ENCODE results near the gene GALM. TPM values are rescaled to one million over a fixed set of nuclear protein-coding genes. Genes with fewer than 3 reads are reported as not detected.

Gene GALM
- total RNA-seq, 1 experiment from 2014 or later, result 10.0 TPM

DNA sequence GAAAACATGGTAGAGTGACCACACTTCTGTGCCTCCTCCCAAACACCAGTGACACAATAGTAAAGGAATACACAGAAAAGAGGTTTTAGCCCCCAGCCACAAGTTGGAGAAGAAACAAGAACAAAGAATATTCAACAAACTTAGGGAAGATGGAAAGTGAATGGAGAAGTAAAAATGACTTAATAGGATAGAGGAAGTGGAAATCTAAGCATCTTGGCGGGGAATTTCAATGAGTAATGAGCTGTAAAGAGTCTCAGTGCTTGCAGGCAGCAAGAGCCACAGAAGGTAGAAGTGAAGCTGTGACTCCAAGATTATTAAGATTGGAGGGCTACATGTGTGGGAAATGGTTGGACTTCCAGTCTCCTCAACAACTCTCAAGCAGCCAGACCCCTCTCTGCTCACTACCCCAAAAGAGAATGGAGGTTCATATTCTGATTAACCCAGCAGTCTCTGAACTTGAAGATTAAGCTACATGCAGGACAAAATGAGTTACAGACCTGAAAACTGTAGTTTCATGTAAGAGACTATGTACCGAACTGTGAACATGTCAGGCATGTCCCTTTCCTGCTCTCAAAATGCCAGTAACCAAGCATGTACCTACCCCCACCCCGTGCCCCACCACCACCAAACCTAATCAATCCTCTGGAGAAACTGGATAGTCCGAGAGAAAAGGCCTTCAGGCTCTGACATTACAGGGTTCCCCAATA, 46.3 kb upstream of the GALM start:
- H3K4me2 ChIP-seq (ENCODE audit: insufficient read depth, insufficient read length, low read length), result no peak overlapping the region

More for the DNA sequence above, 46.3 kb upstream of the GALM start:
- Mint-ChIP-seq H3K27ac (no peak overlapping the region), H3K9me3 (no peaks in the 10 kb centered on the region), H3K27me3 (ENCODE audit: low read depth) (no peaks in the 10 kb centered on the region), H3K4me3 (no peak overlapping the region), H3K4me1 (peaks cover 8 to 9% of the 10 kb centered on the region in 2 experiments), H3K36me3 (ENCODE audit: insufficient read depth in 1 of 3, low read depth in 3 of 3) (no peaks in the 10 kb centered on the region)
- no peak overlapping the region for H3K14ac ChIP-seq (ENCODE audit: insufficient read depth, low read length)
- no peaks in the 10 kb centered on the region for H3K79me1 ChIP-seq (ENCODE audit: insufficient read depth, low read depth, low read length, poor library complexity, severe bottlenecking)
- H2AFZ ChIP-seq (ENCODE audit: low read length), result no peak overlapping the region
- no peak overlapping the region for H2BK5ac ChIP-seq (ENCODE audit: insufficient read length, low read length)
- no peak overlapping the region for H3K56ac ChIP-seq (ENCODE audit: insufficient read length, low read depth, low read length)
- H4K5ac ChIP-seq (ENCODE audit: insufficient read length, low read depth, low read length), result no peak overlapping the region
- H4K91ac ChIP-seq (ENCODE audit: insufficient read length, low read depth, low read length), result no peak overlapping the region
- H3K27me3 ChIP-seq (ENCODE audit: insufficient read depth, low read length), result no peaks in the 10 kb centered on the region
- no peak overlapping the region for H2BK20ac ChIP-seq (ENCODE audit: low read depth, low read length, poor library complexity, severe bottlenecking)
- no peak overlapping the region for H2BK120ac ChIP-seq (ENCODE audit: low read depth, low read length, poor library complexity, severe bottlenecking)
- H3K9ac ChIP-seq (ENCODE audit: extremely low read depth, insufficient read length, low read length), result no peak overlapping the region
- H3K79me2 ChIP-seq (ENCODE audit: insufficient read depth, low read length), result no peaks in the 10 kb centered on the region
- no peaks in the 10 kb centered on the region for H3K4me1 ChIP-seq (ENCODE audit: insufficient read depth, low read length)
- H3K4ac ChIP-seq (ENCODE audit: low read depth, low read length), result no peak overlapping the region
- no peak overlapping the region for H3K18ac ChIP-seq (ENCODE audit: insufficient read length, low read depth, low read length)
- H4K8ac ChIP-seq (replicated peaks; ENCODE audit: insufficient read length, low read depth, low read length), result no peak overlapping the region
- no peak overlapping the region for H3T11ph ChIP-seq (ENCODE audit: low read length)
- WGBS (ENCODE audit: extremely low coverage, insufficient read length, low lambda C conversion rate), result no CpG with 5 or more reads among the region's 4 CpGs
- no peak overlapping the region for H3K23ac ChIP-seq (ENCODE audit: insufficient read length, low read depth, low read length)
- no peak overlapping the region for H3K27ac ChIP-seq (ENCODE audit: insufficient read length, low read depth, low read length)
- no peak overlapping the region for H2AK5ac ChIP-seq (ENCODE audit: insufficient read length, low read length)
- no peaks in the 10 kb centered on the region for H3K23me2 ChIP-seq (ENCODE audit: insufficient read length, low read depth, low read length, poor library complexity, severe bottlenecking)
- TF ChIP-seq, protein P1, sequence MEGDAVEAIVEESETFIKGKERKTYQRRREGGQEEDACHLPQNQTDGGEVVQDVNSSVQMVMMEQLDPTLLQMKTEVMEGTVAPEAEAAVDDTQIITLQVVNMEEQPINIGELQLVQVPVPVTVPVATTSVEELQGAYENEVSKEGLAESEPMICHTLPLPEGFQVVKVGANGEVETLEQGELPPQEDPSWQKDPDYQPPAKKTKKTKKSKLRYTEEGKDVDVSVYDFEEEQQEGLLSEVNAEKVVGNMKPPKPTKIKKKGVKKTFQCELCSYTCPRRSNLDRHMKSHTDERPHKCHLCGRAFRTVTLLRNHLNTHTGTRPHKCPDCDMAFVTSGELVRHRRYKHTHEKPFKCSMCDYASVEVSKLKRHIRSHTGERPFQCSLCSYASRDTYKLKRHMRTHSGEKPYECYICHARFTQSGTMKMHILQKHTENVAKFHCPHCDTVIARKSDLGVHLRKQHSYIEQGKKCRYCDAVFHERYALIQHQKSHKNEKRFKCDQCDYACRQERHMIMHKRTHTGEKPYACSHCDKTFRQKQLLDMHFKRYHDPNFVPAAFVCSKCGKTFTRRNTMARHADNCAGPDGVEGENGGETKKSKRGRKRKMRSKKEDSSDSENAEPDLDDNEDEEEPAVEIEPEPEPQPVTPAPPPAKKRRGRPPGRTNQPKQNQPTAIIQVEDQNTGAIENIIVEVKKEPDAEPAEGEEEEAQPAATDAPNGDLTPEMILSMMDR (conservative IDR thresholded peaks at IDR 0.05), result no peak
- no peak overlapping the region for H2BK15ac ChIP-seq (ENCODE audit: low read depth, low read length)
- H4K20me1 ChIP-seq (ENCODE audit: control insufficient read depth, insufficient read depth, insufficient read length), result no peaks in the 10 kb centered on the region
- H3K9me3 ChIP-seq (ENCODE audit: control insufficient read depth, low read depth, low read length), result no peaks in the 10 kb centered on the region
- H2BK12ac ChIP-seq (ENCODE audit: insufficient read length, low read depth, low read length), result no peak overlapping the region
- no peak for DNase-seq

All from H9 (cell line).